KMS-11 (cell line): Measurements from ENCODE around the gene WFDC1.

Experiments
- H2AFZ ChIP-seq: fragments of 200-600 bp; sonication (generic); 2 replicates; pipeline ENCODE4 v1.6.1; 2016; ENCODE audit warnings: antibody characterized with exemption, mixed run types, low read depth
- H3K27ac ChIP-seq: fragments of 200-600 bp; sonication (generic); 2 replicates; pipeline ENCODE4 v1.6.1; 2016; ENCODE audit warnings: mild to moderate bottlenecking, mixed run types
- H3K27me3 ChIP-seq: fragments of 200-600 bp; sonication (generic); 2 replicates; pipeline ENCODE4 v1.6.1; 2017; ENCODE audit warnings: mild to moderate bottlenecking, low read depth, mixed run types, moderate library complexity; ENCODE audit not compliant: insufficient read depth
- H3K36me3 ChIP-seq: fragments of 200-600 bp; sonication (generic); 2 replicates; pipeline ENCODE4 v1.6.1; 2017; ENCODE audit warnings: mild to moderate bottlenecking, mixed run types; ENCODE audit not compliant: insufficient read depth
- H3K4me1 ChIP-seq: fragments of 200-600 bp; sonication (generic); 2 replicates; pipeline ENCODE4 v1.6.1; 2016; ENCODE audit warnings: mild to moderate bottlenecking, low read depth, mixed run types; ENCODE audit not compliant: poor library complexity, severe bottlenecking
- H3K4me2 ChIP-seq: fragments of 200-600 bp; sonication (generic); 2 replicates; pipeline ENCODE4 v1.7.0; 2016; ENCODE audit warnings: mild to moderate bottlenecking, mixed run types
- H3K4me3 ChIP-seq: fragments of 200-600 bp; sonication (generic); IDR thresholded peaks from 2 replicates; pipeline ENCODE4 v1.6.1; 2017; ENCODE audit warnings: low read depth, low read length, mixed read lengths; ENCODE audit not compliant: insufficient read depth
- H3K79me2 ChIP-seq: fragments of 200-600 bp; sonication (generic); 2 replicates; pipeline ENCODE4 v1.6.1; 2016; ENCODE audit warnings: low read depth, mixed run types; ENCODE audit not compliant: insufficient read depth
- H3K9ac ChIP-seq: fragments of 200-600 bp; sonication (generic); 2 replicates; pipeline ENCODE4 v1.6.1; 2016; ENCODE audit warnings: mild to moderate bottlenecking, mixed run types
- H4K20me1 ChIP-seq: fragments of 200-600 bp; sonication (generic); 2 replicates; pipeline ENCODE4 v1.6.1; 2016; ENCODE audit warnings: mild to moderate bottlenecking, mixed run types; ENCODE audit not compliant: insufficient read depth
- TF ChIP-seq, protein P1 (sequence below): fragments of 200-600 bp; sonication (generic); conservative IDR thresholded peaks from 2 replicates; pipeline ENCODE4 v1.6.1; 2017; ENCODE audit warnings: low read depth, mild to moderate bottlenecking, antibody characterized with exemption, low read length, moderate library complexity, mixed read lengths

WFDC1 gene

DNA sequence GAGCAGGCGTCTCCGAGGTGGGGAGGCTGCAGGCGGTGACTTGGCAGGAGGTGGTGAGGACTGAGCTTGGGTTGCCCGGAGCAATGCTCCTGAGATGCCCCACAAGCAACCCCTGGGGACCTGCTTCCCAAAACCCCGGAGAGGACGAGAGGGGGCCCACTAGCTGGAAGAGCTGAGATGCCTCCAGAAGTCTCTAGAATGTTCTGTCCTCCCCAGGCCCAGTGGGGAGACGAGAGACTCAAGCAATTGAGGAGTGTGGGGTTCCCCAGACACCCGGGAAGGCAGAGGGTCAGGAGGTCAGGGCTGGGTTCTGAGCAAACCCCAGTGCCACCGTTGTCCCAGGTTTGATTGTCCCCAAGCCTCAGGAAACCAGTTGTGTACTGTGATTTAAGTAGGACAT, 52.5 kb downstream of the WFDC1 start:
- no peaks in the 10 kb centered on the region for H4K20me1 ChIP-seq
- no peaks in the 10 kb centered on the region for H3K4me1 ChIP-seq
- TF ChIP-seq, protein P1, sequence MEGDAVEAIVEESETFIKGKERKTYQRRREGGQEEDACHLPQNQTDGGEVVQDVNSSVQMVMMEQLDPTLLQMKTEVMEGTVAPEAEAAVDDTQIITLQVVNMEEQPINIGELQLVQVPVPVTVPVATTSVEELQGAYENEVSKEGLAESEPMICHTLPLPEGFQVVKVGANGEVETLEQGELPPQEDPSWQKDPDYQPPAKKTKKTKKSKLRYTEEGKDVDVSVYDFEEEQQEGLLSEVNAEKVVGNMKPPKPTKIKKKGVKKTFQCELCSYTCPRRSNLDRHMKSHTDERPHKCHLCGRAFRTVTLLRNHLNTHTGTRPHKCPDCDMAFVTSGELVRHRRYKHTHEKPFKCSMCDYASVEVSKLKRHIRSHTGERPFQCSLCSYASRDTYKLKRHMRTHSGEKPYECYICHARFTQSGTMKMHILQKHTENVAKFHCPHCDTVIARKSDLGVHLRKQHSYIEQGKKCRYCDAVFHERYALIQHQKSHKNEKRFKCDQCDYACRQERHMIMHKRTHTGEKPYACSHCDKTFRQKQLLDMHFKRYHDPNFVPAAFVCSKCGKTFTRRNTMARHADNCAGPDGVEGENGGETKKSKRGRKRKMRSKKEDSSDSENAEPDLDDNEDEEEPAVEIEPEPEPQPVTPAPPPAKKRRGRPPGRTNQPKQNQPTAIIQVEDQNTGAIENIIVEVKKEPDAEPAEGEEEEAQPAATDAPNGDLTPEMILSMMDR, result no peak
- H2AFZ ChIP-seq, result no peak overlapping the region
- no peak overlapping the region for H3K27ac ChIP-seq
- peaks cover 53% of the 10 kb centered on the region; the same call in 1 of the 2 replicates for H3K27me3 ChIP-seq
- H3K9ac ChIP-seq, result no peak overlapping the region
- no peaks in the 10 kb centered on the region for H3K36me3 ChIP-seq
- no peak overlapping the region for H3K4me3 ChIP-seq
- no peak overlapping the region for H3K4me2 ChIP-seq
- H3K79me2 ChIP-seq, result no peaks in the 10 kb centered on the region

DNA sequence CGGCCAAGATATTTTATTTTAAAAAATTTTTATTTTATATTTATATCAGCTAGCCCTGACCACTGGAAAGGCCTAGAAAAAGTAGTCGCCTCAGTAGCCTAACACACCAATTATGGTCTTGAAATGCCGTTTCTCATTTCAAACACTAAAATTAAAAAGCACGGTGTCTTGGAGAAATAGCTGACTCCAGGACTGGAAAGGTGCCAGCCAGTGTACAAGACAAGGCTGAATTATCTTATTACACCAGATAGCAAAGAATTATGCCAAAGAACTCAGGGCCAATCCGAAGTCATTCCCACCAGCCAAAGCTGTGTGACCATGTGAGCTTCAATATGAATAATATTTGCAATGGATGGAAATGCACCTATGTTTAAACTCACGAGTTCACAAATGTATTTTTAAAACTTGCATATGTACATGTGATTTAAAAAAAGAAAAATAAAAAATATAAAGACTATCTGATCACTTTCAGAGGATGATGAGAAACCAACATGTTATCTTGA, 53.8 kb downstream of the WFDC1 start:
- no peak overlapping the region for H2AFZ ChIP-seq
- H3K4me2 ChIP-seq, result no peak overlapping the region
- no peak overlapping the region for H3K4me3 ChIP-seq
- H3K27ac ChIP-seq, result no peak overlapping the region
- H4K20me1 ChIP-seq, result no peaks in the 10 kb centered on the region
- H3K4me1 ChIP-seq, result no peaks in the 10 kb centered on the region
- no peaks in the 10 kb centered on the region for H3K79me2 ChIP-seq
- TF ChIP-seq, protein P1, result no peak
- no peaks in the 10 kb centered on the region for H3K36me3 ChIP-seq
- H3K9ac ChIP-seq, result no peak overlapping the region
- peaks cover 50% of the 10 kb centered on the region; the same call in 1 of the 2 replicates for H3K27me3 ChIP-seq

DNA sequence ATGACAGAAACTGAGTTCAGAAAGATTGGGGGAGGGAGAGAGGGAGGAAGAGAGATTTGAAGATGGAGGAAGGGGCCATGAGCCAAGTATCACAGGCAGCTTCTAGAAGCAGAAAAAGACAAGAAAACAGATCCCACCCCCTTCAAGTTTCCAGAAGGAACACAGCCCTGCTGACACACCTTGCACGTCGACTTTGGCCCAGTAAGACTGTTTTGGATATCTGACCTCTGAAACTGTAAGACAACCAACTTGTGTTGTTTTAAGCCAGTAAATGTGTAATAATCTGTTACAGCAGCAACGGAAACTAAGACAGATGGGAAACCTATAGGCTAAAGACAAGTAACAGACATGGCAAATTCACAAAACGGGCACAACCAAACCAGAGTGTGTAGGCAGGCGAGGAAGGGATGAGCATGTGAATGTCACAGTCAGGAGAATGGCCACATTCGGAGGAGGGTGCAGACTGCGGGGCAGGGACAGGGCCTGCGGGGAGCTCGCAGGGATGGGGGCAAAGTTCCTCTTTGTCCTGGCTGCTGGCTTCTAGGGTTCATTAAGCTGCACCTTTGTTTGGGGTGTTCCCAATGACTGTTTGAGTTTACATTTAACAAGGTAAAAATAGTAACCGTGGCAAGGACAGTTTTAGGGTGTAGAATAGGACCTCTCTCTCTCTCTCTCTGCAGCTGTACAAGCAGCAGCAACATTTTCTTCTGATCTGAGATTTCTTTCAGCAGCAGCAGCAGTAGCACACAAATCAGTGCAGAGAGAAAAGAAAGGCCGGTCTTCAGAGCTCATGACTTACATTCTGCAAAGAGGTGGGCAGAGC, 55.4 kb downstream of the WFDC1 start:
- H3K4me2 ChIP-seq, result no peak overlapping the region
- TF ChIP-seq, protein P1, result no peak
- peaks cover 42% of the 10 kb centered on the region; the same call in 1 of the 2 replicates for H3K27me3 ChIP-seq
- H3K27ac ChIP-seq, result no peak overlapping the region
- no peaks in the 10 kb centered on the region for H3K79me2 ChIP-seq
- no peaks in the 10 kb centered on the region for H3K36me3 ChIP-seq
- no peak overlapping the region for H2AFZ ChIP-seq
- H3K4me3 ChIP-seq, result no peak overlapping the region
- H3K4me1 ChIP-seq, result no peaks in the 10 kb centered on the region
- H3K9ac ChIP-seq, result no peak overlapping the region
- H4K20me1 ChIP-seq, result no peaks in the 10 kb centered on the region

DNA sequence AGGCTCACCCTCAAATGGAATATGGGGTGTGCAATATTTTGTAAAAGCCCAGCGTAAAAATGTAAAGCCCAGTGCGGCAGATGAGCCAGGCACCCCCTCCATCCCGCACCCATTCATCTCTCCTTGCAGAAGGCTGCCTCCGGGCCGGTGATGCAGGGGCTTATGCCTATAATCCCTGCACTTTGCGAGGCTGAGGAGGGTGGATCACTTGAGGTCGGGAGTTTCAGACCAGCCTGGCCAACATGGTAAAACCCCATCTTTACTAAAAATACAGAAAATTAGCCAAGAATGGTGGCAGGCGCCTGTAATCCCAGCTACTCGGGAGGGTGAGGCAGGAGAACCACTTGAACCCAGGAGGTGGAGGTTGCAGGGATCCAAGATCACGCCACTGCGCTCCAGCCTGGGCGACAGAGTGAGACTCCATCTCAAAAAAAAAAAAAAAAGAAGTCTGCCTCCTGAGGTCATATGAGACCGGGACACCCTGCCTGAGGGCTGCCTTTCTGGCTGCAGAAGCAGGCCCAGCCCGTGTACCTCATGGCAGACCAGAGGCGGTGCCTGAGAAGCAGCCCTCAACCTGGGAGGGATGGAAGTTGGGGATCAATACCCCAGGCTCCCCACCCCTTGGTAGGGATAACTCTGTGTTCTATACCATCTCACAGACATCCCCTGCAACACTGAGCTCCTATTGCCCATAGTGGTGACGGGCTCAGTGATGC, 56.2 kb downstream of the WFDC1 start:
- H3K27me3 ChIP-seq, result peaks cover 45% of the 10 kb centered on the region; the same call in 1 of the 2 replicates

More for the DNA sequence above, 56.2 kb downstream of the WFDC1 start:
- Histone ChIP-seq H3K9ac (no peak overlapping the region), H3K27ac (no peak overlapping the region), H2AFZ (no peak overlapping the region), H3K4me3 (no peak overlapping the region), H3K4me2 (no peak overlapping the region), H3K79me2 (no peaks in the 10 kb centered on the region), H3K4me1 (no peaks in the 10 kb centered on the region), H3K36me3 (no peaks in the 10 kb centered on the region), H4K20me1 (no peaks in the 10 kb centered on the region)
- TF ChIP-seq, protein P1, result no peak
